H1 (cell line): ENCODE measurements around the gene MAPKAP1. TPM values are rescaled to one million over a fixed set of nuclear protein-coding genes. Genes with fewer than 3 reads are reported as not detected.

ENCODE experiments used
- CTCF ChIP-seq, 3 experiments: IDR thresholded peaks; 1 replicate in 2 of 3; 2 replicates in 1 of 3; pipeline versions ENCODE4 v1.5.1 to v1.6.1; 2011; ENCODE audit warnings: low read length in 3 of 3, mild to moderate bottlenecking in 3 of 3, inconsistent platforms in 2 of 3, low read depth in 1 of 3, moderate library complexity in 1 of 3; ENCODE audit not compliant: insufficient read depth in 1 of 3; ENCODE audit errors: control extremely low read depth in 1 of 3
- polyA plus RNA-seq, 7 experiments: library from polyadenylated mRNA; depleted of rRNA in 3 of 7; stranded (reverse) in 5 of 7; unstranded in 2 of 7; fragments of >200 nt in 5 of 7; fragments of 200-250 nt in 2 of 7; gene quantifications; 1 replicate in 5 of 7; 2 replicates in 1 of 7; 4 replicates in 1 of 7; pipeline versions ENCODE4 v1.2.1 to v1.2.3, GENCODE V29; 2011 to 2013; ENCODE audit warnings: missing spikeins in 2 of 7, mixed read lengths in 2 of 7
- total RNA-seq: library from RNA; stranded (reverse); fragmentation: NEBNext Ultra II Directional; extraction: Animal tissue kit (Norgen Biotek cat#: 25700); gene quantifications from 2 replicates; pipeline ENCODE4 v1.2.1, GENCODE V29; 2021

MAPKAP1 gene
- total and polyA plus RNA-seq, 2 of the 8 experiments (the other 6 are each of a cell fraction or from before 2014, with no cell fraction given) = 79.2 to 140 TPM

GRCh38 chr9:125428060-125428901 lies 278.7 kb downstream of the MAPKAP1 start (continued):
- TF ChIP-seq CTCF (IDR thresholded peaks at IDR 0.05; ENCODE audit: control extremely low read depth in 1 of 3, insufficient read depth in 1 of 3, low read depth in 1 of 3, low read length in 3 of 3) = peak in 2 of 3 experiments; percentile 59 to 78; a peak in 2 of 4 replicates
- TF ChIP-seq, all 59 proteins: peak for 2
